Activated naive CD4-positive, alpha-beta T cell treated with anti-CD3 and anti-CD28 coated beads, Interleukin-2, amount 50 U/mL, for 24 hours (primary cell): ENCODE measurements around the gene MGMT.

Experiments
- H3K27ac Mint-ChIP-seq: one replicate; pipeline ENCODE4 v1.8.0; 2021; ENCODE audit warnings: mild to moderate bottlenecking, mixed read lengths
- H3K27me3 Mint-ChIP-seq: one replicate; pipeline ENCODE4 v1.8.0; 2021; ENCODE audit warnings: mixed read lengths
- H3K36me3 Mint-ChIP-seq: one replicate; pipeline ENCODE4 v1.8.0; 2021; ENCODE audit warnings: mixed read lengths
- H3K4me1 Mint-ChIP-seq: one replicate; pipeline ENCODE4 v1.8.0; 2021; ENCODE audit warnings: mixed read lengths
- H3K4me3 Mint-ChIP-seq: one replicate; pipeline ENCODE4 v1.8.0; 2021; ENCODE audit warnings: mild to moderate bottlenecking, mixed read lengths
- H3K9me3 Mint-ChIP-seq: one replicate; pipeline ENCODE4 v1.8.0; 2021; ENCODE audit warnings: mixed read lengths

MGMT gene

DNA sequence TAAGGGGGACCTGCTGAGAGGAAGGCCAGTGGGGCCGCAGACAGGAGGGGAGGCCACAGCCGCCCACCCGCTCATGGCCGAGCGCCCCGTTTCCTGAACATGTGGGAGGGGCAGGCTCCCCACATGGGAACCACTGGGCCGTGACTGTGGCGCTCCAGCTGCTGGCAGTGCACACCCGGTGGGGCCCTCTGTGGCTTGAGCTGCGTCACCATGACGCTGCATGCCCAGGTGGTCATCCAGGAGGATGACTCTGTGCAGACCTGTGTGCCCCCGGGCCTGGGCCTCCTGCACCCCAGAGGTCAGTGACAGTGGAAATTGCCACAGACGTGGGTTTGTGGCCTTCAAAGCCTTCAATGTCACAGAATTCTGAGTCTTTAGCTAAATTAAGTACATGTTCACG lies 85.1 kb downstream of the MGMT start:
- Mint-ChIP-seq H3K9me3 (no peaks in the 10 kb centered on the region), H3K27me3 (no peaks in the 10 kb centered on the region), H3K27ac (no peak overlapping the region), H3K4me1 (no peaks in the 10 kb centered on the region), H3K4me3 (no peak overlapping the region), H3K36me3 (peaks cover 29% of the 10 kb centered on the region)

DNA sequence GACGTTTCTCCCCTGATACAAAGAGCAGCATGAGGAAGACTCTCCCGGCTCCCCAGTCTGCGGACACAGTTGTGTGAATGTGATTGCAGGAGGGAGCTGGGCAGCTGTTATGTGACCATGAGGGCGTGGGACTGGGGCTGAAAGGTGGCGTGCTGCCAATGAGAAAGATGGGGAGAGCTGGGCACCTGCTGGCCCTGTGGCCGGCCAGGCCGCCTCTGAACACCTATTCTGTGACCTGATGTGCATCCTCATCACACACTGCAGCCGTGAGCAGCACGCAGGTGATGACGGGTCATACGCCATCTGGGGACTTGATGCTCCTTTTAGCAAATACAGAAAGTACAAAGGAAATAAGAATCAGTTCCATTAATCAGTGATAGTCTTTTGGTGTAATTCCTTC lies 86.9 kb downstream of the MGMT start:
- no peak overlapping the region for H3K27ac Mint-ChIP-seq
- H3K36me3 Mint-ChIP-seq = peaks cover 39% of the 10 kb centered on the region
- H3K4me3 Mint-ChIP-seq = no peak overlapping the region

DNA sequence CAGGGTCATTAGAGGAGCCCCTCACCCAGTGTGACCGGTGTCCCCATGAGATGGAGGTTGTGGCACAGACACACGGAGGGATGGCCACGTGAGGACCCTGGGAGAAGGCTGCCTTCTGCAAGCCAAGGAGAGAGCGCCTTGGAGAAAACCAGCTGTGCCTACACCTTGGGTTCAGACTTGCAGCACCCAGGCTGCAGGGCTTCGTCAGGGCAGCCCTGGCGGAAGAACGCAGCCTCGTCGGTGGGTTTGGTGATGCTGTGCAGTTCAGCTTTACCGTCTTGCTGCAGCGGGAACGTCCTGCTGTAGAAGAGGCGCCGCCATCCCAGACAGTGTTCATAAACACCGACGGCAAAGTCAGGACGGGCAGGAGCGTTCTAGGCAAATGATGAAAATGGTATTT lies 89.3 kb downstream of the MGMT start:
- no peak overlapping the region for H3K4me3 Mint-ChIP-seq
- no peaks in the 10 kb centered on the region for H3K9me3 Mint-ChIP-seq
- no peaks in the 10 kb centered on the region for H3K4me1 Mint-ChIP-seq
- peaks cover 34% of the 10 kb centered on the region for H3K36me3 Mint-ChIP-seq
- no peaks in the 10 kb centered on the region for H3K27me3 Mint-ChIP-seq
- H3K27ac Mint-ChIP-seq = no peak overlapping the region

More for the DNA sequence above, 86.9 kb downstream of the MGMT start:
- H3K9me3 Mint-ChIP-seq = no peaks in the 10 kb centered on the region
- no peaks in the 10 kb centered on the region for H3K27me3 Mint-ChIP-seq
- no peaks in the 10 kb centered on the region for H3K4me1 Mint-ChIP-seq

DNA sequence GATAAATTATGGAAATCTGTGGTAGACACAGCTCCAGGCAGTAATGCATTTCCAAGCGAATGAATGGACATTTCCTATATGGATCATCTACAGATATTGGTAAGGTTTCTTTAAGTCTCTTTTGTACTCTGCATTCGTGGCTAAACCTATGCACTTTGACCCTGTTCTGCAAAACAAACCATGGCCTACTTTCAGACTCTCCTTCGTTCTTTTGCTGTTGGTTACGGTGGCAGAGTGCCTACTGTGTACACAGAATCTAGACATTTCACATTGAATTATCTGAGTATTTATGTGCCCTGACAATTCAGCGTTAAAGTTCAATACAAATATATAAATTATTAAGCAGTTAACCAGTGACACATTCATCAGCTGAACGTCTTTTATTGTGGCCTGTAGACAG lies 93.3 kb downstream of the MGMT start:
- H3K4me1 Mint-ChIP-seq = peaks cover 5% of the 10 kb centered on the region
- no peak overlapping the region for H3K27ac Mint-ChIP-seq
- H3K36me3 Mint-ChIP-seq = peaks cover 29% of the 10 kb centered on the region
- no peaks in the 10 kb centered on the region for H3K27me3 Mint-ChIP-seq
- no peaks in the 10 kb centered on the region for H3K9me3 Mint-ChIP-seq
- no peak overlapping the region for H3K4me3 Mint-ChIP-seq

DNA sequence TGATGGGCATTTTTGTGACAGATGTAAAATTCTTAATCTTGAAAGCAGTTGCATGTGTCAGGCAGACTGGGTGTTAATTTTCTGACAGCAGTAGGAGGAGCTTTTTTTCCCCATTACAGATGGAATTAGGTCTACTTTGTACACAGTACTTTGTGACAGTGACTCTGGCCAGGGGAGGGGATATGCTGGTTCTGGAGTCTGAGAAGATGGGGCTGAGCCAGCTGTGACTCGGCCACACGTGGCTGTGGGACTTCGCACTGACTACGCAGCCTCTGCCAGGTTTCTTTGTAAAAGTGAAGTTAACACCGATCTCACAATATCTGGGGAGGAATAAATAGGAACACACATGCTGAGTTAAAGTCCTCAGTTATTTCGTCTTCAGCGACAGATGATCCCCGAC lies 95.4 kb downstream of the MGMT start:
- H3K27me3 Mint-ChIP-seq = no peaks in the 10 kb centered on the region
- H3K27ac Mint-ChIP-seq = no peak overlapping the region
- peaks cover 5% of the 10 kb centered on the region for H3K4me1 Mint-ChIP-seq
- no peaks in the 10 kb centered on the region for H3K9me3 Mint-ChIP-seq
- H3K4me3 Mint-ChIP-seq = no peak overlapping the region
- peaks cover 29% of the 10 kb centered on the region for H3K36me3 Mint-ChIP-seq

DNA sequence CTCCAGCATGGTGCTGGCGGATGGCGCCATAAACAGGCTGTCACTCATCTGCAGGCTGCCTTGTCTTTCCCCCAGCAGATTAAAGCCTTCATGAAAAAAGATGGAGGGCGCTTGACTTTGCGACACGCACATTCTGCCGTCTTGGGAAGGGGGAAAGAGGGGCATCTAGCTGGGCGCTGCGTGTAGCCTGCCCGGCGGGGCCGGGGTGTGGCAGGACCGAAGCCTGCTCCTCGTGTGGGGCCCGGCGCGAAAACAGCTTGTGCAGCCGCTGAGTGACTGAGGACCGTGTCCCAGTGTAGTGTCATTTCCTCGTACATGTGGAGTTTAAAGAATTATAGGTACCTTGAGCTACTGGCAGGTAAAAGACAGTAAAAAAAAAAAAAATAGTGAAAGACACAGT lies 97.9 kb downstream of the MGMT start:
- Mint-ChIP-seq H3K4me1 (peaks cover 5% of the 10 kb centered on the region), H3K27me3 (no peaks in the 10 kb centered on the region), H3K27ac (no peak overlapping the region), H3K36me3 (peaks cover 20% of the 10 kb centered on the region), H3K4me3 (no peak overlapping the region), H3K9me3 (no peaks in the 10 kb centered on the region)

DNA sequence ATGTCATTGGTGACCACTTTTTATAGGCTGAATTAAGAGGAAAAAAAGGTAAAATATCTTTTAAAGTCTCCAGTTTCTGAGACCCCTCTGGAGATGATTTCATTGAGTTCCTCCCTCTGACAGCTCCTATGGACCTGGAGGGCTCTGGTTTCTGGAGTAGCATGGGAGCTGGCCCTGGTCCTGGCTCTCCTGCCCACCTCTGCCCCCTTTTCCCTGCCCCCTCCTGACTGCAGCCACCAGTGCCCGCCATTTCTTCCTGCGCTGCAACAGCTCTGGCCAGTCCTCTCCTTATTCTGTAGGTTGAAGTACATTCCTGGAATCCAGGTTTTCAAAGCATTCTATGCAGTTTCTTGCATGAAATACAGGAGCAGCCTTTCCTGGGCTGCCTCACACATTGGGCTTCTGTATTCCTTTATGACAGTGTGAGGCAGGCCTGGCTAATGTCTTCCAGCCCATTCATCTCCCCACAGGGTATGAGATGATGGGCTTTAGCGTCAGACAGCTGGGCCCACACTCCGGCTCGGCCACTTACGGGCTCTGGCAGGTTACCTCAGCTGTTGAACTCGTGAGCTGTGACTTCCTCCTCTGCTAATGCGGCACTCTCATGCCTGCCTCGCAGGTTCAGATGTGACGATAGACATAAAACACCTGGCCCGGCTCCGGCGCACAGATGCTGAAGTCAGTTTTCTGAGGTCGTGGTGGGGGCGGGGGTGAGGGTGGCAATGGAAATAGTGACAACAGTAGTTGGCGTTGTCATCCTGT lies 101.7 kb downstream of the MGMT start:
- Mint-ChIP-seq H3K36me3 (peaks cover 22% of the 10 kb centered on the region), H3K27ac (no peak overlapping the region), H3K27me3 (no peaks in the 10 kb centered on the region), H3K9me3 (peaks cover 3% of the 10 kb centered on the region), H3K4me3 (no peak overlapping the region), H3K4me1 (no peaks in the 10 kb centered on the region)

DNA sequence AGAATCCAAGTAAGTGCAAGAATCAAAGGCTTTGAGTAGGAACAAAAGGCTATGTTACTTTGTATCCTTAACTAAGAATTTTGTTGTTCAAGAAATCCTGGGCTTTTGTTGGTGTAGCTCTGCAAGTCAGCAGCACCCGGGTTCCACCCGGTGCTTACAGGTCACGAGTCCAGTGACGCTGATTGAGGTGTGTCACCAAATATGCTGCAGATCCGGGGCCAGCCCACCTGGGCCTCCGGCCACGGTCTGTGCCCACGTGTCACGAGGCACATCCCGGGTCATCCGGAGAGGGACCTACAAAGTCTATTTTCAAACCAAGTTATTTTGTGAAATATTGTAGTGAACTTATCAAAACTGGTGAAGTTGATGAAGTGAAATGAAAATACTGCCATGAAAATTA lies 103.1 kb downstream of the MGMT start:
- Mint-ChIP-seq H3K4me1 (no peaks in the 10 kb centered on the region), H3K27me3 (no peaks in the 10 kb centered on the region), H3K36me3 (peaks cover 21% of the 10 kb centered on the region)

DNA sequence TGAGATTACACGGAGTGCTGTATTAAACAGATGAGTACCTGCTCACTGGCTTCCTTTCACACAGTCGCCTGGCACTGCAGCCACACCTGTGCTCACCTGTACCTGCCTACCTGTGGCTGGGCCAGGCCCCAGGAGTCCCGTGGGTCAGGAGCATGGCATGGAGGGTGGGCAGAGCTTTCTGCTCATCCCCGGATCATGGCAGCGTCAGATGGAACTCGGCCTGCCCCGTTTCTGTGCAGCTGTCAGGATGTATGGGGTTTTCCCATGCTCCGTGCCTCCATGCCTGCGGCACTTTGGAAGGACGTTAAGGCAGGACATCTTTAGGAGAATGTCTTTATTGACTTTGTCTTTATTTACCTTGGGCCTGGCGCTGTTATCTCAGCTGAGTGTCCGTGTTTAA lies 112.2 kb downstream of the MGMT start:
- Mint-ChIP-seq H3K9me3 (no peaks in the 10 kb centered on the region), H3K36me3 (peaks cover 24% of the 10 kb centered on the region), H3K4me1 (no peaks in the 10 kb centered on the region), H3K4me3 (no peak overlapping the region), H3K27me3 (no peaks in the 10 kb centered on the region), H3K27ac (no peak overlapping the region)

More for the DNA sequence above, 103.1 kb downstream of the MGMT start:
- no peak overlapping the region for H3K4me3 Mint-ChIP-seq
- H3K27ac Mint-ChIP-seq = no peak overlapping the region
- peaks cover 3% of the 10 kb centered on the region for H3K9me3 Mint-ChIP-seq

DNA sequence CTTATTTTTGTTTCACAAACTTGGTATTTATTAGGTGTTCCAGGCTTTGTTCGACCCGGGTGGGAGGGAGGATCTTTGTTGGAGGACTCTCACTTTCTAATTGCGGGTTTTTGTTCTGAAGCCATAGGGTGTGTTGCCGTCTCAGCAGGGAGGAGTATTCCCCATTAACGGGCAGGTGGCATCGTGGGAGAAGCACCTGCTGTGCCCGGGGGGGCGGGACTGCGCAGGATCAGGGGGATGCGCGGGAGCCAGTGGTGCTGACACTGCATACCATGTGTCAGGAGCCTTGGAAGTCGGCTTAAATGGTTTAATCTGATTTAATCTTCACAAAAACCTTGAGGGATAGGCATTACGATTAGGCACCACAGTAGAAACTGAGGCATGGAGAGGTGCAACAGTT lies 113.0 kb downstream of the MGMT start:
- Mint-ChIP-seq H3K4me3 (no peak overlapping the region), H3K4me1 (no peaks in the 10 kb centered on the region), H3K27ac (no peak overlapping the region), H3K9me3 (peaks cover 6% of the 10 kb centered on the region), H3K36me3 (peaks cover 32% of the 10 kb centered on the region), H3K27me3 (no peaks in the 10 kb centered on the region)

DNA sequence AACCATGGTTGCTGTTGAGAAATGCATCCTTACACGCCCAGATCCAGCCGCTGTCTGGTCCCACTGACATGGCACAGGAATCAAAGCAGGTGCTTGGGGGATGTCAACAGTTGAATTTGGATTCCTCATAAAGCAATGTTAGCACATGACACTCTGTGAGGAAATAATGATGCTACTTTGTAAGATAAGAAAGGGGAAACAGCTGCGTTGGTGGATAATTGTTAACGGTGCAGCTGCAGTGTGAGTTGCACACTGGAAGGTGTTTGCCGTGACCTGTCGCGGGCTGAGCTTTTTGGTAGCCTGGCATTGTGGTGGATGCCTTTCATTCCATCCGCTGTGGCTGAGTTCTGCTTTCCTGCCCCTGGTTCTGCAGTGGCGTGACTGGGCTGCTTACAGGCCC lies 113.9 kb downstream of the MGMT start:
- H3K9me3 Mint-ChIP-seq = peaks cover 11% of the 10 kb centered on the region
- H3K27ac Mint-ChIP-seq = no peak overlapping the region
- no peak overlapping the region for H3K4me3 Mint-ChIP-seq
- no peaks in the 10 kb centered on the region for H3K27me3 Mint-ChIP-seq
- H3K4me1 Mint-ChIP-seq = no peaks in the 10 kb centered on the region
- H3K36me3 Mint-ChIP-seq = peaks cover 41% of the 10 kb centered on the region

DNA sequence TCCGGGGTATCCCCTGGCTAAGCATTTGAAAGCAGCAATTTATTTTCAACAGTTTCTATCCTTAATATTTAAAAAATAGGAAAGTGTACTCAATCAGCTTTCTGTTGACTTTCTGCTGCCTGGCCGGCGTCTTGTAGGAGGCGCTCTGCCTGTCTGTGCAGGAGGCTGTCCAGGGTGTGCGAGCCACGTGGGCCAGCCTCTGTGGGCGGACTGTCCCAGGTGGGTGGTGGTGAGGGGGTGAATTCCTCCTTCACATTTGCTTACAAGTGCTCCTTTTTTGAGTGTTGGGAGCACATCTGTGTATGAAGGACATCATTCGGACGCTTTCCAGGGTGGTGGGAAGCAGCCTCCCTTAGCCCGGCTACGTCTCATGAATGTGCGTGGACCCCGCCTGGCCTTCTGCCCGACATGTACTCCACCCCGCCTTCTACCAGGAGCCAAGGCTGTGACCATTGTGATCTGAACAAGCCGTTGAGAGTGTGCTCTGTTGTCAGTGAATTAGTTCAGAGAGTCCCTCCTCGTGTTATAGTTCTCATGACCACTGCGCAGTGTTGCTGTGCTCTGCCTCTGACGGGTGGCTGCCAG lies 114.9 kb downstream of the MGMT start:
- Mint-ChIP-seq H3K36me3 (peaks cover 48% of the 10 kb centered on the region), H3K27me3 (no peaks in the 10 kb centered on the region), H3K4me3 (no peak overlapping the region), H3K9me3 (peaks cover 21% of the 10 kb centered on the region), H3K4me1 (no peaks in the 10 kb centered on the region), H3K27ac (no peak overlapping the region)

DNA sequence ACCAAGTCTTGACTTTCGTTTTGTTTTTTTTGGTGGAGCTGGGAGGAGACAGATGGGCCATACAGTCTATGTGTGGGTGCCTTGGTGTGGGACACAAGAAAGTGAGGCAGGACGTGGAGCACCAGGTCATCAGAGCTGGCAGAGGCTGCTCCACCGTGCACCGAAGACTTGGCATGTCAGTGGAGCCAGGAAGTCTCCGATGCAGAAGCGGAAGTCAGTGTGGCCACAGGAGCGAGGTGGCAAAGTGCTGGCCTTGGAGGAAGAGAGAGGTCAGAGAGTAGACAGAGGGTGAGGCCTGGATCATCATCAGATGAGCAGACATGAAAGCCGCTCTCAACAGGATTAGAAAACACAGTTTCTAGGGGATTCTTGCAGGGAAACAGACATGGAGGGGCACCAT lies 116.8 kb downstream of the MGMT start:
- H3K27ac Mint-ChIP-seq = no peak overlapping the region
- H3K36me3 Mint-ChIP-seq = peaks cover 64% of the 10 kb centered on the region
- no peaks in the 10 kb centered on the region for H3K4me1 Mint-ChIP-seq
- peaks cover 30% of the 10 kb centered on the region for H3K9me3 Mint-ChIP-seq
- H3K4me3 Mint-ChIP-seq = no peak overlapping the region
- no peaks in the 10 kb centered on the region for H3K27me3 Mint-ChIP-seq

DNA sequence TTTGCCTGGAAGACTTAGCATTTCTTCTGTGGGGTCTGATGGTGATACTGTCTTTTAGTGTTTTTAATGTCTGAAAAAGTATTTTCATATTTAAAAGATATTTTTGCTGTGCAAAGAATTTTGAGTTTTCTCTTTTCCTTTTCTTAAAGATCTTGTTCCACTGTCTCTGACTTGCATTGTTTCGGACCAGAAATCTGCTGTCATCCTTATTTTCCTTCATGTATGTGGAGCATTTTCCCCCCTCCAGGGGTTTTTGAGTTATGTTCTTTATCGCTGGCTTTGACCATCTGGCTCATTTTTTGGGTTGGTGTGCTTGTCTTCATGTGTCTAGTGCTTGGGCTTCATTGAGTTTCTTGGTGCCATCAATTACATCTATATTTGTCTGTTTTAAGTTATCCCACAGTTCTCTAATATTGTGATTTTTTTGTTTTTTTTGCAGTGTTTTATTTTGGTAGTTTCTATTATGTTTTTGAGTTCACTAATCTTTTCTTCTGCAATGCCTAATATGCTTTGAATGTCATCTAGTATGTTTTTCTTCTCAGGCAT lies 119.9 kb downstream of the MGMT start:
- Mint-ChIP-seq H3K9me3 (peaks cover 30% of the 10 kb centered on the region), H3K4me3 (peak overlapping the region; percentile 30)

DNA sequence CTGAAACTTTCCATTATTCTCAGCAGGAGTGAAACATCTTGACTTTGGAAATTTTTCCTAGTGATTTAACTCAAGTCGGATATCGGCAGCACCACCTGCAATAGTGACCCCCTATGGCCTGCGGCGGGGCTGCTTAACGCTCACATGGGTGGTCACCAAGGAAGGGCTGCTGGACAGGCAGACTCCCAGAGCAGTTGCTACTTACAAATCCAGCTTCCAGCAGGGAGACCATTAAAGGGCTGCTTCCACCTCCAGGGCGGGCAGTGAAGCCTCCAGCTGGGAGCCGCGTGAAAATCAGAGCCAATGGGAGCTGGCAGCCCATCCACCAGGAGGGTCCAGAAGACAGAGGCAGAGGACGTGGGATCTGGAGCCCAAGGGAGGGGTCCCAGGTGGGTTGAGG lies 122.5 kb downstream of the MGMT start:
- Mint-ChIP-seq H3K27me3 (no peaks in the 10 kb centered on the region), H3K36me3 (peaks cover 62% of the 10 kb centered on the region), H3K4me3 (no peak overlapping the region), H3K4me1 (no peaks in the 10 kb centered on the region), H3K9me3 (peaks cover 28% of the 10 kb centered on the region), H3K27ac (no peak overlapping the region)

More for the DNA sequence above, 119.9 kb downstream of the MGMT start:
- Mint-ChIP-seq H3K4me1 (no peaks in the 10 kb centered on the region), H3K36me3 (peaks cover 72% of the 10 kb centered on the region), H3K27me3 (no peaks in the 10 kb centered on the region), H3K27ac (no peak overlapping the region)

DNA sequence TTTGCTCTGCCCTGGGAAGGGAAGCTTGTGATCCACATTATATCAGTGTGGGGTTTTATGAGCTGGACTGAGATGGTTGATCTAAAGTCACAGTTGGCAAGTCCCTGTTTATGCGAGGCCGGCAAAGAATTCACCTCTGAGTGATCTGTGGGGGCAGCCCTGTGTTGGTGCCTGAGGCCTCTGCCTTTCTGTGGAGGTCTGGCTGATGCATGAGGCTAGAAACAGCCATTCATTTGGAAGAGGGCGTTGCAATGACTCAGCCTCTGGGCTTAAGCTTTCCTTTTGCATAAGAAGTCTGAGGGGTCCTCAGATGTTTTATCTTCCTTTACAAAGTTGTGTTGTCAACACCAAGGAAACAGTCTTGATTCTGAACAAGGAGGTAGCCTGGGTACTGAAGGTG lies 126.9 kb downstream of the MGMT start:
- Mint-ChIP-seq H3K9me3 (peaks cover 5% of the 10 kb centered on the region), H3K36me3 (peaks cover 38% of the 10 kb centered on the region), H3K27ac (no peak overlapping the region), H3K27me3 (no peaks in the 10 kb centered on the region), H3K4me1 (no peaks in the 10 kb centered on the region), H3K4me3 (no peak overlapping the region)
